DMS79 treated with DMSO at 0.1 percent for 48 hours (cell line): ENCODE measurements around the gene SOCS6.
A peak's percentile ranks its signal among the peaks of the same experiment; 100 is the strongest.

Source experiments
- DNase-seq: peaks from one replicate; lab custom pipeline; 2025; lab: John Stamatoyannopoulos, UW

The SOCS6 gene

GRCh38 chr18:70288171-70288850 lies 534 bp upstream of the SOCS6 start:
- no peak for DNase-seq

- peak; percentile 22 for DNase-seq
These were observed 787 bp downstream of the SOCS6 start for GRCh38 chr18:70289351-70290312.

GRCh38 chr18:70290482-70291294 lies 1.8 kb downstream of the SOCS6 start:
- no peak for DNase-seq

- no peak for DNase-seq
These were observed 2.4 kb downstream of the SOCS6 start for GRCh38 chr18:70291295-70291574.

- no peak for DNase-seq
These were observed 3.8 kb downstream of the SOCS6 start for GRCh38 chr18:70292628-70293027.

GRCh38 chr18:70293166-70293565 lies 4.3 kb downstream of the SOCS6 start:
- no peak for DNase-seq

GRCh38 chr18:70294471-70295191 lies 5.8 kb downstream of the SOCS6 start:
- DNase-seq: no peak

GRCh38 chr18:70295192-70296188 lies 6.6 kb downstream of the SOCS6 start:
- DNase-seq: no peak

- DNase-seq: no peak
These were observed 7.4 kb downstream of the SOCS6 start for GRCh38 chr18:70296289-70296688.

GRCh38 chr18:70296781-70297180 lies 7.9 kb downstream of the SOCS6 start:
- no peak for DNase-seq

GRCh38 chr18:70299393-70299792 lies 10.5 kb downstream of the SOCS6 start:
- no peak for DNase-seq

GRCh38 chr18:70301667-70302066 lies 12.8 kb downstream of the SOCS6 start:
- DNase-seq: no peak

- no peak for DNase-seq
These were observed 19.9 kb downstream of the SOCS6 start for GRCh38 chr18:70308555-70309294.

- DNase-seq: no peak
These were observed 21.9 kb downstream of the SOCS6 start for GRCh38 chr18:70310560-70311320.

GRCh38 chr18:70311726-70312125 lies 22.9 kb downstream of the SOCS6 start:
- no peak for DNase-seq

- no peak for DNase-seq
These were observed 24.8 kb downstream of the SOCS6 start for GRCh38 chr18:70313640-70314039.

GRCh38 chr18:70314151-70314782 lies 25.4 kb downstream of the SOCS6 start:
- DNase-seq: no peak

- no peak for DNase-seq
These were observed 30.3 kb downstream of the SOCS6 start for GRCh38 chr18:70319187-70319586.

- no peak for DNase-seq
These were observed 32.8 kb downstream of the SOCS6 start for GRCh38 chr18:70321616-70322015.
